HG02763 (cell line): Measurements from ENCODE around the gene CLASP1.
"Not testable (repeated sequence)": the region's sequence is repeated elsewhere in the genome, so short reads cannot be mapped to it uniquely, and the experiment has no call there.

Source experiments
- ATAC-seq: cut with Tn5 transposase; IDR thresholded peaks from one replicate; pipeline ENCODE4 v1.9.1; 2021; ENCODE audit warnings: mild to moderate bottlenecking, moderate library complexity; ENCODE audit not compliant: unreplicated experiment

The CLASP1 gene

DNA sequence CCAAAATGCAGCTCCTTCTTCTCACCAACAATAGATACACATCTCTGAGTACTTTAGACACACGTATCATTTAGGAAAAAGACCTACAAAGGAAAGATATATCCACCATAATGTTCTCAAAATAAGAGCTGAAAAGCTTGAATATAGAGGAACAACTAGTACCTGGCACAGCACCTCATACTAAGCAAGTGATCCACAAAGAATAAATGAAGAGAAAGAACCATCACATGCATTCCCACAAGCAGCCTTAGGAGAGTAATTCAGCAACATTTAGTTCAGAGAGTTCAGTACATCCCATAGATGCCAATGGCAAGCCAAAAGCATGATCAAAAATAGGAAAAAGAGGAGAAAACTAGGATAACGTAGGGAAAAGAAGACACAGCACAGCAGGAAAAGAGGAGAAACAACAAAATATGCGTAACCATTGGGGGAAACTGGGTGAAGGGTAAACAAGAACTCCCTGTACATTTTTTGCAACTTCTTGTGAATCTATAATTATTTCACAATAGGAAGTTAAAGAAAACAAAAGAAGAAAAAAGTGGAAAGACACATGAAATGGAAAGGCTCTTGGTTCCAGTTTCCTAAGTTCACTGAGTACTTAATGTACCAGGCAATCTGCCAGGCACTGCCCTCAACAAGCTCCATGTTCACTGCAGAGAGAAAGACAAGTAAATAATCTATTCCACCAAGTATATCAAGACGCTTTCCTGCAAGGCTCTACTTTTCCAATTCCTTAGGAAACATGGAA lies 22.3 kb downstream of the CLASP1 start:
- ATAC-seq = no peak

GRCh38 chr2:121625953-121626352 lies 23.3 kb downstream of the CLASP1 start:
- ATAC-seq = no peak

DNA sequence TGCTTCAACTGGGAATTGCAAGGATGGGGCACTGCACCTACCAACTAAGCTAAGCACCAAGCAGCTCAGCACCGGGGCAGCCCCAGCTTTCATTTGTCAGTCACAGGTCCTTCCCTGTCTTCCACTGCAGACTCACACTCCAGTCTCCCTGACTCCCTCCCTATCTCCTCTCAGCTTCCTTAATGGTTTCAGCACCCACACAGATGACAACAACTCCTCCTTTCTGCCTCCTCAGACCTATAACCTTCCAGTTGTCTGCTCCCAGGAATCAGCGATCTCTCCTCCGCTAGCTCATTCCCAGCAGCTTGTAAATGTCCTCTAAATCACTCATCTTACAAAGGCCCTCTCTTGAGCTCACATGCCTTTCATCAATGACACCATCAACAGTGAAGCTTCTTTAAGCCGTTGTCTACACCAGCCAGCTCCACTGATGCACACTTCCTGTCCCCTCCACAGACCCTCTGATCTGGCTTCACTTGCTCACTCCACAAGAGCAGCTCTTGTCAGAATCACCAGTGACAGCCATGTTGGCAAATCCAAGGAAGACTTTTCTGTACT lies 32.1 kb downstream of the CLASP1 start:
- ATAC-seq = no peak

GRCh38 chr2:121613774-121614173 lies 35.5 kb downstream of the CLASP1 start:
- no peak for ATAC-seq

- no peak for ATAC-seq
Observed at GRCh38 chr2:121613152-121613551, 36.1 kb downstream of the CLASP1 start.

DNA sequence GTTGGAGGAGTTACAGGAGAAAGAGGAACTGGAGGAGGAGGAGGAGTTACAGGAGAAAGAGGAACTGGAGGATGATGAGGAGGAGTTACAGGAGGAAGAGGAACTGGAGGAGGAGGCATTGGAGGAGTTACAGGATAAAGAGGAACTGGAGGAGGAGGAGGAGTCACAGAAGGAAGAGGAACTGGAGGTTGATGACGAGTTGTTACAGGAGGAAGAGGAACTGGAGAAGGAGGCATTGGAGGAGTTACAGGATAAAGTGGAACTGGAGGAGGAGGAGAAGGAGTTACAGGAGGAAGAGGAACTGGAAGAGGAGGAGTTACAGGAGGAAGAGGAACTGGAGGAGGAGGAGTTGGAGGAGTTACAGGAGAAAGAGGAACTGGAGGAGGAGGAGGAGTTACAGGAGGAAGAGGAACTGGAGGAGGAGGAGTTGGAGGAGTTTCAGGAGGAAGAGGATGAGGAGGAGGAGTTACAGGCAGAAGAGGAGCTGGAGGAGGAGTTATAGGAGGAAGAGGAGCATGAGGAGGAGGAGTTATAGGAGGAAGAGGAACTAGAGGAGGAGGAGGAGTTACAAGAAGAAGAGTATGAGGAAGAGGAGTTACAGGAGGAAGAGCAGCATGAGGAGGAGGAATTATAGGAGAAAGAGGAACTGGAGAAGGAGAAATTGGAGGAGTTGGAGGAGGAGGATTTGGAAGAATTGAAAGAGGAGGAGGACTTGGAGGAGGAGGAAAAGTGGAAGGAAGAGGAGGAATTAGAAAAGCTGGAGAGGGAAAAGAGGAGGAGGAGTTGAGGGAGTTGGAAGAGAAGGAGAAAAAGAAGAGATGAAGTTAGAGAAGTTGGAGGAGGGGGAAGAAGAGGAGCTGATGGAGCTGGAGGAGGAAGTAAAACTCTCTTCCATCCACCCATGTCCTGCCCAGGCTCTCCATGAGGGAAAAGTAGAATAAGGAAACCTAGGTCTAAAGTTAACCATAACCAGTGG lies 37.2 kb downstream of the CLASP1 start:
- no peak for ATAC-seq

DNA sequence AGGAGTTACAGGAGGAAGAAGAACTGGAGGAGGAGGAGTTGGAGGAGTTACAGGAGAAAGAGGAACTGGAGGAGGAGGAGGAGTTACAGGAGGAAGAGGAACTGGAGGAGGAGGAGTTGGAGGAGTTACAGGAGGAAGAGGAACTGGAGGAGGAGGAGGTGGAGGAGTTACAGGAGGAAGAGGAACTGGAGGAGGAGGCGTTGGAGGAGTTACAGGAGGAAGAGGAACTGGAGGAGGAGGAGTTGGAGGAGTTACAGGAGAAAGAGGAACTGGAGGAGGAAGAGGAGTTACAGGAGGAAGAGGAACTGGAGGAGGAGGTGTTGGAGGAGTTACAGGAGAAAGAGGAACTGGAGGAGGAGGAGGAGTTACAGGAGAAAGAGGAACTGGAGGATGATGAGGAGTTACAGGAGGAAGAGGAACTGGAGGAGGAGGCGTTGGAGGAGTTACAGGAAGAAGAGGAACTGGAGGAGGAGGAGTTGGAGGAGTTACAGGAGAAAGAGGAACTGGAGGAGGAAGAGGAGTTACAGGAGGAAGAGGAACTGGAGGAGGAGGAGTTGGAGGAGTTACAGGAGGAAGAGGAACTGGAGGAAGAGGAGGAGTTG lies 38.1 kb downstream of the CLASP1 start:
- ATAC-seq = not testable (repeated sequence)

DNA sequence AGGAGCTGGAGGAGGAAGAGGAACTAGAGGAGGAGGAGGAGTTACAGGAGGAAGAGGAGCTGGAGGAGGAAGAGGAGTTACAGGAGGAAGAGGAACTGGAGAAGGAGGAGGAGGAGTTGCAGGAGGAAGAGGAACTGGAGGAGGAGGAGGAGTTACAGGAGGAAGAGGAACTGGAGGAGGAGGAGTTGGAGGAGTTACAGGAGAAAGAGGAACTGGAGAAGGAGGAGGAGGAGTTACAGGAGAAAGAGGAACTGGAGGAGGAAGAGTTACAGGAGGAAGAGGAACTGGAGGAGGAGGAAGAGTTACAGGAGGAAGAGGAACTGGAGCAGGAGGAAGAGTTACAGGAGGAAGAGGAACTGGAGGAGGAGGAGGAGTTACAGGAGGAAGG lies 38.8 kb downstream of the CLASP1 start:
- not testable (repeated sequence) for ATAC-seq

GRCh38 chr2:121608967-121609366 lies 40.3 kb downstream of the CLASP1 start:
- ATAC-seq = no peak

DNA sequence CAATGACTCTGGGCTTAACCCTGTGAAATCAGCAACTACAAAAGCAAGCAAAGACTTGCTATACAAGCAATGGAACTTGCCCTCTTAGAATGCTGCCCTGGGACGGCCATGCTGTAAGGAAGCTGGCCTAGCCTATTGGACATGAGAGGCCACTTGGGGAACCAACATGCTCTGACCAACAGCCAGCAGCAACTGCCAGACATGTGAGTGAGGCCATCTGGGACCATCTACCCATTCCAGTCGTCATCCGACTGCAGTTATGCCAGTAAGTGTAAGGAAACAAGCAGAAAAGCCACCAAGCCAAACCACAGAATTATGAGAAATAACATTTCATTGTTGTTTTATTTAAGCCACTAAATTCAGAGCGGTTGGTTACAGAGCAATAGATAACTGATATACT lies 40.9 kb downstream of the CLASP1 start:
- ATAC-seq = no peak

GRCh38 chr2:121605820-121606733 lies 43.2 kb downstream of the CLASP1 start:
- ATAC-seq = no peak

GRCh38 chr2:121603185-121603584 lies 46.1 kb downstream of the CLASP1 start:
- ATAC-seq = no peak

DNA sequence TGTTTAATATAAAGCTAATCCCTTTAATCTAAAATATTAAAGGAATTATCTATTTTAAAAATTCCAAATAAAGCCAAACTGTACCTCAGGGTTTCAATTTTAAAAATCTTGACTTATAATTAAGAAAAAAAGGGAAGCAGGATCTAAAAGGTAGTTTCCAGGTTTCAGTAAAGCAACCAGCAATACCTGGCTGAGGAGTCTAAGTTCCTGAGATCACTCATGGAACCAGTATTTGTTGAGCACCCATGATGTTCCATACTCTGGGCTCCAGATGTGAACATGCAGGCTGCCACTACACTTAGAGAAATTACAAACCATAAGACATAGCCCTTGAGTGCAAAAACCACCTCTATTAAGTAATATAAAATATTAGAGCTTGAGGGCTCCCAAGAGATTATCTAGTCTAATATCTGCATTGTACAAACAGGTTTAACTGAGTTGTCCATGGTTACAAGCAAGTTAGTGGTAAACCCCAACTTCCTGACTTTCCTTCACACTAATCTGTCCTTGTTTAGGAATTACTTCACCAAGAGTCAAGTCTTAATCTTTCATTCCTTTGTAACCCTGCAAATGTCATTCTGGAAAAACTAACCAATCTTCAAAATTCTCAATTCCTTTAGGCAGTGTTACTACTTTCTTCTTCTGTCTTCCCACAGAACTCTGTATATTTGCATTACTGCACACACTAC lies 49.2 kb downstream of the CLASP1 start:
- peak; percentile 33 for ATAC-seq

DNA sequence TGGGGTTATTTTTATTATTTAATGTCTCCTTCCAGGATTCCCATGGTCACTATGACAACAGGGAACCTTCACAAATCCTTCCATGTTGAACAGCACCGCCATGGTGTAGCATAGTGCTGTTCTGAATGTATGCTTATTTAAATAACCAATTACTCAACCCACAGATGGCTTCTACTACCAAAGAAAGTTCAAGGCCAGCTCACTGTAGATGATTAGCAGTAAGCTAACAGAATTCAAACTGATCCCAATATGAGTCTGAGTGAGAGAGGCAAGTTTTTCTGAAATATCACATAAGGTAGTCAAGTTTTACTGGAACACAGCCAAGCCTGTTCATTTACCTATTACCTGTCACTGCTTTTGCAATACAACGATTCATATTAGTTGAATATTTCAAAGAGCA lies 51.2 kb downstream of the CLASP1 start:
- ATAC-seq = peak; percentile 27

GRCh38 chr2:121596221-121597080 lies 52.8 kb downstream of the CLASP1 start:
- peak; percentile 46 for ATAC-seq

GRCh38 chr2:121595012-121595891 lies 54.0 kb downstream of the CLASP1 start:
- ATAC-seq = no peak

DNA sequence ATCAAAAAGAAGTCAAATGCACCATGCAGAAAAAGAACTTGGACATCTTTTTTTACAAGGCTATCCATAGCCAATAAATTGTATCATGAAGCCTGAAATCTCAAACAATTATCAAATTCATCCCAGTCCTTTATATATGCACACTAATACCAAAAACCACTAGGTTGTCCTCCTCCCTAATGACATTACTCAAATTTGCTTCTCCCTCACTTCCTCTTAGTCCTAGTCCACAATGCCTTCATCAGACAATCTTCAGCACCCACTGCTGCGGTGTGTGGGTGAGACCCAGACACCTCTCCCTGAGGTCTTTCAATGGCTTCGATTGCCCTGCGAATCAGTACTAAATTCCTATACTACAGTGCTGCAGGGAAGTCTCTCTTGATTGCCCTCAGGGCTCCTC lies 58.1 kb downstream of the CLASP1 start:
- no peak for ATAC-seq

GRCh38 chr2:121588357-121588756 lies 60.9 kb downstream of the CLASP1 start:
- ATAC-seq = no peak
